Measurements from ENCODE around the gene ZC2HC1B. TPM values are rescaled to one million over a fixed set of nuclear protein-coding genes. Genes with fewer than 3 reads are reported as not detected.
"Not testable (repeated sequence)": the region's sequence is repeated elsewhere in the genome, so short reads cannot be mapped to it uniquely, and the experiment has no call there.

The ZC2HC1B gene
- total and polyA plus RNA-seq, 9 of the 15 experiments (the other 6 are each of a cell fraction or from before 2014, with no cell fraction given) = not detected

- H3K4me3 ChIP-seq; H3K36me3 ChIP-seq (ENCODE audit: control insufficient read depth, insufficient read depth, low read length); CTCF ChIA-PET (ENCODE audit: low intra/inter-chr PET ratio); H3K9me3 ChIP-seq (replicated peaks; ENCODE audit: control insufficient read depth, insufficient read depth, low read depth, low read length); H2AFZ ChIP-seq (ENCODE audit: low read depth, low read length); H3K9me1 ChIP-seq (ENCODE audit: control insufficient read depth, insufficient read depth, low read length); H4K20me1 ChIP-seq (replicated peaks; ENCODE audit: control insufficient read depth, insufficient read depth, low read length); intact Hi-C loops (cut with micrococcal nuclease); in situ Hi-C loops (cut with MboI); H3K9ac ChIP-seq (ENCODE audit: insufficient read depth in 1 of 2, low read depth in 2 of 2, low read length in 2 of 2); ATAC-seq; BruUV-seq (replicated peaks); FAIRE-seq; H3K27ac ChIP-seq (ENCODE audit: extremely low read depth, low read depth, low read length); H3K4me1 ChIP-seq (replicated peaks in 1 of 2; ENCODE audit: control insufficient read depth in 2 of 2, insufficient read depth in 2 of 2, low read length in 2 of 2); H3K27me3 ChIP-seq (ENCODE audit: control insufficient read depth in 2 of 2, insufficient read depth in 2 of 2, low read length in 2 of 2); DNase-seq (ENCODE audit: extremely low read depth in 1 of 4, low spot score in 3 of 4); POLR2A ChIA-PET; H3K4me2 ChIP-seq (ENCODE audit: insufficient read depth, low read length); H3K79me2 ChIP-seq (ENCODE audit: control insufficient read depth, insufficient read depth, low read length): not testable (repeated sequence)
- 7% methylated on average over 4 of the region's 4 CpGs for WGBS (ENCODE audit: insufficient coverage, low coverage, missing lambda C conversion rate)
- TF ChIP-seq ZNF766 (CRISPR knock-in tag; conservative IDR thresholded peaks at IDR 0.05) = peak; percentile 51; the same call in 1 of the 2 replicates
Observed at GRCh38 chr6:143917026-143917425, 52.8 kb downstream of the ZC2HC1B start.

GRCh38 chr6:143928853-143929252 is 64.6 kb downstream of the ZC2HC1B start:
- no peaks in the 10 kb centered on the region for H3K4me1 ChIP-seq (replicated peaks in 1 of 2; ENCODE audit: control insufficient read depth in 2 of 2, insufficient read depth in 2 of 2, low read length in 2 of 2)
- FAIRE-seq (no peak), DNase-seq (ENCODE audit: extremely low read depth in 1 of 4, low spot score in 3 of 4) (no peak), ATAC-seq (no peak)
- H3K4me3 ChIP-seq = no peak overlapping the region
- intact Hi-C loops (cut with micrococcal nuclease) (no loop called here), in situ Hi-C loops (cut with MboI) (no loop called here)
- no peaks in the 10 kb centered on the region for H3K79me2 ChIP-seq (ENCODE audit: control insufficient read depth, insufficient read depth, low read length)
- H2AFZ ChIP-seq (ENCODE audit: low read depth, low read length) = no peak overlapping the region
- no TSS peak for BruUV-seq (replicated peaks)
- no peaks in the 10 kb centered on the region for H3K27me3 ChIP-seq (ENCODE audit: control insufficient read depth in 2 of 2, insufficient read depth in 2 of 2, low read length in 2 of 2)
- no peaks in the 10 kb centered on the region for H3K9me3 ChIP-seq (replicated peaks; ENCODE audit: control insufficient read depth, insufficient read depth, low read depth, low read length)
- no peak overlapping the region for H3K4me2 ChIP-seq (ENCODE audit: insufficient read depth, low read length)
- no peaks in the 10 kb centered on the region for H4K20me1 ChIP-seq (replicated peaks; ENCODE audit: control insufficient read depth, insufficient read depth, low read length)
- POLR2A ChIA-PET = no interaction called here
- H3K36me3 ChIP-seq (ENCODE audit: control insufficient read depth, insufficient read depth, low read length) = no peaks in the 10 kb centered on the region
- no peak overlapping the region for H3K27ac ChIP-seq (ENCODE audit: extremely low read depth, low read depth, low read length)
- H3K9ac ChIP-seq (ENCODE audit: insufficient read depth in 1 of 2, low read depth in 2 of 2, low read length in 2 of 2) = no peak overlapping the region
- CTCF ChIA-PET (ENCODE audit: low intra/inter-chr PET ratio) = no interaction called here
- H3K9me1 ChIP-seq (ENCODE audit: control insufficient read depth, insufficient read depth, low read length) = no peaks in the 10 kb centered on the region
- 5% methylated on average over 1 of the region's 1 CpG for WGBS (ENCODE audit: insufficient coverage, low coverage, missing lambda C conversion rate)
- no peak for TF ChIP-seq DACH1 (IDR thresholded peaks at IDR 0.05; ENCODE audit: partially characterized antibody)
- TF ChIP-seq SPI1 (IDR thresholded peaks at IDR 0.05; ENCODE audit: borderline replicate concordance, low read depth, low read length) = peak; percentile 75
- no peak for TF ChIP-seq ZNF79 (CRISPR knock-in tag; IDR thresholded peaks at IDR 0.05; ENCODE audit: low read depth)
- no peak for TF ChIP-seq EGR1 (conservative IDR thresholded peaks at IDR 0.05)
- TF ChIP-seq ZKSCAN1 (IDR thresholded peaks at IDR 0.05; ENCODE audit: low read depth, low read length) = no peak
- TF ChIP-seq, protein P1, sequence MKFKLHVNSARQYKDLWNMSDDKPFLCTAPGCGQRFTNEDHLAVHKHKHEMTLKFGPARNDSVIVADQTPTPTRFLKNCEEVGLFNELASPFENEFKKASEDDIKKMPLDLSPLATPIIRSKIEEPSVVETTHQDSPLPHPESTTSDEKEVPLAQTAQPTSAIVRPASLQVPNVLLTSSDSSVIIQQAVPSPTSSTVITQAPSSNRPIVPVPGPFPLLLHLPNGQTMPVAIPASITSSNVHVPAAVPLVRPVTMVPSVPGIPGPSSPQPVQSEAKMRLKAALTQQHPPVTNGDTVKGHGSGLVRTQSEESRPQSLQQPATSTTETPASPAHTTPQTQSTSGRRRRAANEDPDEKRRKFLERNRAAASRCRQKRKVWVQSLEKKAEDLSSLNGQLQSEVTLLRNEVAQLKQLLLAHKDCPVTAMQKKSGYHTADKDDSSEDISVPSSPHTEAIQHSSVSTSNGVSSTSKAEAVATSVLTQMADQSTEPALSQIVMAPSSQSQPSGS (CRISPR knock-in tag; IDR thresholded peaks at IDR 0.05) = no peak
- no peak for TF ChIP-seq ZNF740 (CRISPR knock-in tag; IDR thresholded peaks at IDR 0.05)
- TF ChIP-seq ZNF740 (tag; IDR thresholded peaks at IDR 0.05) = no peak
- TF ChIP-seq SMARCB1 (IDR thresholded peaks at IDR 0.05; ENCODE audit: insufficient read length, low read depth) = no peak
- no peak for TF ChIP-seq ZNF449 (CRISPR knock-in tag; IDR thresholded peaks at IDR 0.05)
- TF ChIP-seq ETV1 (tag; conservative IDR thresholded peaks at IDR 0.05; ENCODE audit: low read depth) = no peak
- TF ChIP-seq GTF2B (IDR thresholded peaks at IDR 0.05; ENCODE audit: extremely low read depth, insufficient read length) = no peak

All from K562 (cell line).